ENCODE results near the gene OR6P1.

DNA sequence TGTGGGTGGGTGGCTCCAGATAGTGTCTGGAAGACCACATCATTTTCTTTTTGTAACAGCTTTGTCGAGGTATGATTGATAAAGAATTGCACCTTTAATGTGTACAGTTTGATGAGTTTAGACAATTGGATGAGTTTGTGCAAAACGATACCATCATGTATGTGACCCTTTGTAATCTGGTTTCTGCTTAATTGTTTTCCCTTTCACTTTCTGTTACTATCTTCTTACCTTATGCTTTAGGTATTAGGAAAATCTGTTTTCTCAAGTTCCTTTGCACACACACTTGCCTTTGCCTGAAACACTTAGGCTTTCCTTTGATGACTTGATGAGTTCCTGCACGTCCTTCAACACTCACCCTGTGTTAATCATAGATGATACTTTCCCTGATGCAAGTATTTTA lies 41.5 kb upstream of the OR6P1 start:
- TF ChIP-seq, protein P1, sequence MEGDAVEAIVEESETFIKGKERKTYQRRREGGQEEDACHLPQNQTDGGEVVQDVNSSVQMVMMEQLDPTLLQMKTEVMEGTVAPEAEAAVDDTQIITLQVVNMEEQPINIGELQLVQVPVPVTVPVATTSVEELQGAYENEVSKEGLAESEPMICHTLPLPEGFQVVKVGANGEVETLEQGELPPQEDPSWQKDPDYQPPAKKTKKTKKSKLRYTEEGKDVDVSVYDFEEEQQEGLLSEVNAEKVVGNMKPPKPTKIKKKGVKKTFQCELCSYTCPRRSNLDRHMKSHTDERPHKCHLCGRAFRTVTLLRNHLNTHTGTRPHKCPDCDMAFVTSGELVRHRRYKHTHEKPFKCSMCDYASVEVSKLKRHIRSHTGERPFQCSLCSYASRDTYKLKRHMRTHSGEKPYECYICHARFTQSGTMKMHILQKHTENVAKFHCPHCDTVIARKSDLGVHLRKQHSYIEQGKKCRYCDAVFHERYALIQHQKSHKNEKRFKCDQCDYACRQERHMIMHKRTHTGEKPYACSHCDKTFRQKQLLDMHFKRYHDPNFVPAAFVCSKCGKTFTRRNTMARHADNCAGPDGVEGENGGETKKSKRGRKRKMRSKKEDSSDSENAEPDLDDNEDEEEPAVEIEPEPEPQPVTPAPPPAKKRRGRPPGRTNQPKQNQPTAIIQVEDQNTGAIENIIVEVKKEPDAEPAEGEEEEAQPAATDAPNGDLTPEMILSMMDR (IDR thresholded peaks at IDR 0.05) = no peak
- TF ChIP-seq POLR2AphosphoS5 (IDR thresholded peaks at IDR 0.05) (no peak), POLR2A (IDR thresholded peaks at IDR 0.05) (no peak), EP300 (IDR thresholded peaks at IDR 0.05) (no peak)
